GM21529 (cell line): ENCODE results near the gene NR1D1.
"Not testable (repeated sequence)": the region's sequence is repeated elsewhere in the genome, so short reads cannot be mapped to it uniquely, and the experiment has no call there.

Experiments used
- ATAC-seq: cut with Tn5 transposase; IDR thresholded peaks from one replicate; pipeline ENCODE4 v1.9.1; 2021; ENCODE audit not compliant: unreplicated experiment

The NR1D1 gene

DNA sequence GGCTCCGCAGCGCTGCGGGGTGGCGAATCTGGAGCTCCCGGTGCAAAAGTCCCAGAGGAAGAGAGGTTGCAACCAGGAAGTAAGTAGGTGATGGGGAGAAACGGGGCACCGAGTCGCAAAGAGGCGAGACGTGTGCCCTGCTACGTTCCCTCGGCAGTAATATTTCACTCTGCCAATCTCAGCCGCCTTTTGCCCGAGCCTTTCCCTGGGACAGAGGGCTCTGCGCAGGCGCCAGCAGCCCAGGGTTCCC lies at the start of gene NR1D1:
NR1D1 (minus strand) TSS at position 171 of the 250 bp plus-strand sequence. CDS start 495 bp downstream, outside the sequence.
- ATAC-seq = no peak

DNA sequence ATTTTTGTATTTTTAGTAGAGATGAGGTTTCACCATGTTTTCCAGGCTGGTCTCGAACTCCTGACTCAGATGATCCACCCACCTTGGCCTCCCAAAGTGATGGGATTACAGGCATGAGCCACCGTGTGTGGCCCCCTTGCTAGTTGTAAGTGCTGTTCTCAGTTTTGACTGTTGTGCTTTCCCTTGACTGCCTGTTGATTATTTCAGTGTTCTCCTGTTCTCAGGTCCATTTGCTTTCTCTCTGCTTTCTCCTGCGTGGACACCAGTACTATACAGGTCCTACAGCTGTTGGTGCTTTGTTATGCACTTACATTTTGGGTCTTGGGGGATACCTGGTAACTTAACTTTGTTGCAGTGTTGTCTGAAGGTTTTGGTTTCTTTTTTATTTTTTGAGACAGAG lies 48.1 kb upstream of the NR1D1 start:
- no peak for ATAC-seq

DNA sequence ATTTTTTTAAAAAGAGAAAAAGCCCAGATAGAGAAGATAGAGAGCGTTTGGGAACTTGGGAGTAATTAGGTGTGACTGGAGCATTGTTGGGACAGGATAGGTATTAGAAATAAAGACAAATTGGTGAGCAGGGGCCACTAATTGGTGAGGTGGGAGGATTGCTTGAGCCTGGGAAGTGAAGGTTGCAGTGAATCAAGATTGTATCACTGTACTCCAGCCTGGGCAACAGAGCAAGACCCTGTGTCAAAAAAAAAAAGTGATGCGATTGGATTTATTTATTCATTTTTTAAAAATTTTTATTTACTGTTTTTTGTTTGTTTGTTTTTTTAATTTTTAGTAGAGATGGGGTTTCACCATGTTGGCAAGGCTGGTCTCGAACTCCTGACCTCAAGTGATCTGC lies 45.1 kb upstream of the NR1D1 start:
- ATAC-seq = no peak

DNA sequence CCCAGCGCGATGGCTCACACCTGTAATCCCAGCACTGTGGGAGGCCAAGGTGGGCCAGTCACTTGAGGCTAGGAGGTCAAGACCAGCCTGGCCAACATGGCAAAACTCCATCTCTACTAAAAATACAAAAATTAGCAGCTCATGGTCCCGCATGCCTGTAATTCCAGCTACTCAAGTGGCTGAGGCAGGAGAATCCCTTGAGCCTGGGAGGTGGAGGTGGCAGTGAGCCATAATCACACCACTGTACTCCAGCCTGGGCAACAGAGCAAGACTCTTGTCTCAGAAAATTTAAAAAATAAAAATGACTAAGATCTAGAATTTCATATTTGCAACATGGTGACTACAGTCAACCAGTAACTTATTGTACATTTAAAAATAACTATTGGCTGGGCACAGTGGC lies 42.8 kb upstream of the NR1D1 start:
- ATAC-seq = not testable (repeated sequence)

DNA sequence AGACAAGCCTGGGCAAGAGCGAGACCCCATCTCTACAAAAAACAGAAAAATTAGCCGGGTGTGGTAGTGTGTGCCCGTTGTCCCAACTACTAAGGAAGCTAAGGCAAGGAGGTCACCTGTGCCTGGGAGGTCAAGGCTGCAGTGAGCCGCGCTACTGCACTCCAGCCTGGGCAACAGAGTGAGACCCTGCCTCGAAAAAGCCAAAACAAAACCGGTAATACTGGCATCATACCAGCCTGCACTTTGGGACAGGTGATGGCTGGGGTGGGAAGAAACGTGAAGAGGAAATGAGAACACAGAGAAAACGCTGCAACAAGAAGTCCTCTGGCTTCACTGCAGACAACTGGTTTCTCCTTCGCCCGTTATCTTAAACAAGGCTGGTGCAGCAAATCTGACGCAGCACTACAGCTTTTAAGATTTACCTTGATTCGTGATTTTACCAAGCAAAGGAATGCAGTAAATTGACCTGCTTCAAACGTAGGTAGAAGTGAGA lies 39.2 kb upstream of the NR1D1 start:
- ATAC-seq = peak; percentile 17

DNA sequence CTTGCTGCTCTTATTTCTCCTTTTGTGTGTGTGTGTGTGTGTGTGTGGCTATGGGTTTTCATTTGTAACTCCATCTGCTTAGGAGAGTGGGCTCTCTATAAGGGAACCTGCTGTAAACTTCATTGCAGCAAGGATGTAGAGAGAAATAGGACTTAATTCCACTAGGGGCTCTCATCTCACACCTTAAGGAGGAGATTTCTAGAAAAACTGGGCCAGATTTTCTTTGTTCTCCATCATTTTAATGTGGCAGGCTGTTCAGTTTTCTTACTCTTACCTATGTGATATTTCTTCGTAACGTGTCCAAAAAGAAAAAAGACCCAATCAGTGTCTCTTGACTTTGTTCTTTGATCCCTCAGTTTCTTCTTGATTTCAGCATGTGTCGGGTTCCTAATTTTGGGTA lies 35.4 kb upstream of the NR1D1 start:
- no peak for ATAC-seq

DNA sequence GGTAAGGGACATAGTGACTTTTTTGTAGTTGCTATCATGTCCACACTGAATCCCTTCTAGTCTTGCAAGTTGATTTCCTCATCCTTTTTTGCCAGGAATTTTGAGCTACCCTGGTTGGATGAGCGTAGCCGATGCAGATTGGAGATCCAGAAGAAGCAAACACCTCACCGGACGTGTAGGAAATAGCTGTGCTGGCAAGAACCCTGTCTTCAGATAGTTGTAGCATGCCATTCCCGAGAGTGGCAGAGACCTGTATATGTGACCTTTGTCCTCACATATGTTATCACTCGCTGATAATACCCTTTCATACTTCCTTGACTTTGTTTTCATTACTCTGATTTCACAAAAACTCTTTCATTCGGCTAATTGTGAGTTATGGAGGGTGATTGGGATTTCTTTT lies 33.8 kb upstream of the NR1D1 start:
- ATAC-seq = no peak

DNA sequence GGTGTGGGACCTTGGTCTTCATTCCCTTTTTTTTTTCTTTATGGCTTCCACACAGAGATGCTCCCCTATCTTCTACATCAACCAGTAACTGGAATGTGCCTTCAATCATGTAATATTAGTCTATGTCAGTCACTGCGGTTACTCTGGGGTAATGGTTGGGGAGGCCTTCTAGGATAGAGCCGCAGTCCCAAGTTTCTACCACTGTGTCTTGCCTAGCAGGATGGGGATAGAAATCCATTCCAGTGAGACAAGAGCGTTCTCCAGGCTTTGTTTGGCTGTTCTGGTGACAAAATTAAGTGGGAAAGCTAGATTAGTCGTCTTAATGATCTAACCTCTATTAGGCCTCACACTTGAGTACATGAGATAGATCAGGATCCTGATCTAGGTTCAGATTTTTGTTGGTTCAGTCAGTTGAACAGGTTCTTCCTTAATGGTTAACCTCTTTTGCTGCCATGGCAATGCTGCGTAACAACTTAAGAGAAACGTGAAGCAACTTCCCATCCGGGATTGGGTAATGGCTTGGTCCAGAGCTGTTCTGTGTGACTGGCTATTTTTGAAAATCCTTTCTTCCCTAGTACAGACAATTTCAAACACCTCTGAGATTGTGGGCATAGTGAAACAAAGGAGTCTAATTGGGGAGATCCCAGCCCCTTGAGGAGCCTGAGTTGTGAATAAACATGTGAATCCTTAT lies 30.1 kb upstream of the NR1D1 start:
- ATAC-seq = no peak

DNA sequence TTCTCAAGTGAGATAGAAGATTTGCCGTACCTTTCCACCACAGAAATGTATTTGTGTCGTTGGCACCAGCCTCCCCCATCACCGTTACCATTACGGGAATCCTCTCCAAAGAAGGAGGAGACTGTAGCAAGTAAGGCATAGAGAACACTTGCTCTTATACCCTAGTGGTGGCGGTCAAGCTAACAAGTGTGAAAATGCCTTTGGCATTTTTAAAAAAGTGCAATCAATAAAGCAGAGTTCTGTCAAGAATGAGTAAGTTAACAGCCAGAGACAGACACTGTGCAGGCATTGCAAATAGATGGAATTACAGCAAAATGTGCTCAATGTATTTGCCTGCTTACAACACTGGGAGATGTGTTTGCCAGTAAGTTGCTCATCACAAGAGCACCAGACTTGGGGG lies 29.1 kb upstream of the NR1D1 start:
- no peak for ATAC-seq

DNA sequence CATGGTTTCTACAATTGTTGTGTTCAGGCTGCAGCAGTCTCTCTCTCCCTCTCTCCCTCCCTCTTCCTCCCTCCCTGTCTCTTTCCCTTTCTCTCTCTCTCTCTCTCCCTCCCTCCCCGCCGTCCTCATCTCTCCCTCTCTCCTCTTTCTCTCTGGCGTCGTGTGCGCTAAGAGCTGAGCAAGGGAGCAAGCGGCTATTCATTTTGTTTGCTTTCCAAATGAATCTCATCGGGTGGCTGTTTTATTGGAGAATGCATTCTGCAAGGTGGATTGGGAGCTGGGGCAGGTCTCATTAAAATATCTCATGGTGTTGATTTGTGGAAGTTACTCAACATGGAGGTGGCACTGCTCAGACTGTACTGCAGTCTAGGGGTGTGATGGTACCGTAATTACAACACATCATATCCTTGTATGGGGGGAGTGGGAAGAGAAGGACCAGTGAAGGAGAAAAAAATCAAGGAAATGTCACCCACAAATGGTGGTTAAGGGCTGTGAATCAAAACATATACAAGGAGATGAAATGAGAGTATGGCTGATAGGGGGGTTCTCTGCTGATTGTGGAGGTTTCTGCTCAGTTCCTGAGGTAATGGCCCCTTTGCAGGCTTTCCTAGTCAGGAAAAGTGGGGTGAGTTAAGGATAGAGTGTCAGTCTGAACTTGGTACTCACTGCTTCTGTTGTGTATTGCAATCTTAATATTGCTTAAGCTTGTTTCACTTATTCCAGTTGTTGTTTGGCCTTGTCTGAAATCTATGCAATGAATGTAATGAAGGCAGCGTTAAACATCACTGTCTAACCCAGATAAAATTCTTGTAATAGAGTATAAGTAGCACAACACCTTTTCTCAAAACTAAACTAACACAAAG lies 24.1 kb upstream of the NR1D1 start:
- ATAC-seq = no peak

DNA sequence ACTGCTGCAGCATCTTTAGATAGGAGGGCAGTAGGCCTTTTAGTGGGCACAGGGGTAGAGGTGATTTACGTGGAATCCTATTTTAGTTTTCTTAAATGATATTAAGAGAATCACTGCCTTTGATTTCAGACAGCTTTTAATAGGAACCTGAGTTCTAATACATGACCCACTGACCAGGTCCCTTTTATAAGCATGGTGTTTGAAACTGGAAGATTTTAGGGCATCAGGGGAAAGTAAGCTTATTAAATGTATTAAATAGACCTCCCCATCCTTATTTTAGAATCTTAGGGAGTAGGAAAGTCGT lies 23.4 kb upstream of the NR1D1 start:
- no peak for ATAC-seq

DNA sequence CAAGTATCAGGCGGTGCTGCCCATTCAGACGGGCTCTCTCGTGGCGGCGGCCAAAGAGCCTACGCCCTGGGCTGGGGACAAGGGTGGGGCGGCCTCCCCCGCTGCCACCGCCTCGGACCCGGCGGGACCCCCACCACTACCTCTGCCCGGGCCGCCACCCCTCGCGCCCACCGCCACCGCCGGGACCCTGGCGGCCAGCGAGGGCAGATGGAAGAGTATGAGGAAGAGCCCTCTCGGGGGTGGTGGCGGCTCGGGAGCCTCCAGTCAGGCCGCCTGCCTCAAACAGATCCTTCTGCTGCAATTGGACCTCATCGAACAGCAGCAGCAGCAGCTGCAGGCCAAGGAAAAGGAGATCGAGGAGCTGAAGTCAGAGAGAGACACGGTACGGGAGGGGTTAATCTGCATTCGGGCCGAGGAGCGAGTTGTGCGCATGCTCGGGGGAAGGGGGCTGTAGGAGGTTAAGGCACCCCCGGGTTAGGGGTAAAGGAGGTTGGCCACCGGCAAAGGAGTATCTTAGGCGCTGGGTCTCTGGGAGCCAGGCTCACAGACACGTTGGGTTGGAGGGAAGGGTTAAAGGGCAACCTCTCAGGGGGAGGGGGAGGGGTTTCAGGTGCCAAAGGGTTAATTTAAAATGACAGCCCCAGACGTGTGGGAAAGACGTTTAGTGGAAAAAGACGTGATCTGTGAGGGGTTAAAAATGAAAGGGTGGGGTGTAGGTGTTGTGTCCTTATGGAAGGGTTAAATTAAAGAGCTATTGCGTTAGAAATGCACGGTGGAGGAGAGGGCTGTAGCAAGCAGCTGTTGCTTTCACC lies 22.8 kb upstream of the NR1D1 start:
- ATAC-seq = peak; percentile 25

DNA sequence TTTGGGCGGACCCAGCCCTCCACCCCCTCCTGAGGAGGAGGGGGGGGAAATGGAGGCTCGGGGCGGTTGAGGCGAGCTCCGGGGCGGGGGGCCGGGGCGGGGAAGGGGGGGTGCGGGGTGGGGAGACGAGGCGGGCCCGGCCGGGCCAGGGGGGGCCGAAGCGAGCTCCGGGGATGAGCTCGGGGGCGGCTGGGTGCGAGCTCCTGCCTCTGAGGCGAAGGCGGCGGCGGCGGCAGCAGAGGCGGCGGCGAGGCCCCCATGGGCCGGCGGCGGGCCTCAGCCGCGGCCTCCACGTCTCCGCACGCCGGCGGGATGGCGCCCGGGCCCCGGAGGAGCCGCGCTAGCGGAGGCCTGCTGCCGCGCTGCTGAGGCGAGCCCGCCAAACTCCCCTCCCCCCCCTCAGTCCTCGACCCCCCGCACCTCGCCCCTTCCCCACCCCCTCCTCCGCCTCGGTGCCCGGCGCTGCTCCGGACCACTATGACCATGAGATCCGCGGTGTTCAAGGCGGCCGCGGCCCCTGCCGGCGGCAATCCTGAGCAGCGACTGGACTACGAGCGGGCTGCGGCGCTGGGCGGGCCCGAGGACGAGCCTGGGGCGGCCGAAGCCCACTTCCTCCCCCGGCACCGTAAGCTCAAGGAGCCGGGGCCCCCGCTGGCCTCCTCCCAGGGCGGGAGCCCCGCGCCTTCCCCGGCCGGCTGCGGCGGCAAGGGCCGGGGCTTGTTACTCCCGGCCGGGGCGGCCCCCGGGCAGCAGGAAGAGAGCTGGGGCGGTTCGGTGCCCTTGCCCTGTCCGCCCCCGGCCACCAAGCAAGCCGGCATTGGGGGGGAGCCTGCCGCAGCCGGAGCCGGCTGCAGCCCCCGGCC lies 22.0 kb upstream of the NR1D1 start:
- ATAC-seq = peak; percentile 40

DNA sequence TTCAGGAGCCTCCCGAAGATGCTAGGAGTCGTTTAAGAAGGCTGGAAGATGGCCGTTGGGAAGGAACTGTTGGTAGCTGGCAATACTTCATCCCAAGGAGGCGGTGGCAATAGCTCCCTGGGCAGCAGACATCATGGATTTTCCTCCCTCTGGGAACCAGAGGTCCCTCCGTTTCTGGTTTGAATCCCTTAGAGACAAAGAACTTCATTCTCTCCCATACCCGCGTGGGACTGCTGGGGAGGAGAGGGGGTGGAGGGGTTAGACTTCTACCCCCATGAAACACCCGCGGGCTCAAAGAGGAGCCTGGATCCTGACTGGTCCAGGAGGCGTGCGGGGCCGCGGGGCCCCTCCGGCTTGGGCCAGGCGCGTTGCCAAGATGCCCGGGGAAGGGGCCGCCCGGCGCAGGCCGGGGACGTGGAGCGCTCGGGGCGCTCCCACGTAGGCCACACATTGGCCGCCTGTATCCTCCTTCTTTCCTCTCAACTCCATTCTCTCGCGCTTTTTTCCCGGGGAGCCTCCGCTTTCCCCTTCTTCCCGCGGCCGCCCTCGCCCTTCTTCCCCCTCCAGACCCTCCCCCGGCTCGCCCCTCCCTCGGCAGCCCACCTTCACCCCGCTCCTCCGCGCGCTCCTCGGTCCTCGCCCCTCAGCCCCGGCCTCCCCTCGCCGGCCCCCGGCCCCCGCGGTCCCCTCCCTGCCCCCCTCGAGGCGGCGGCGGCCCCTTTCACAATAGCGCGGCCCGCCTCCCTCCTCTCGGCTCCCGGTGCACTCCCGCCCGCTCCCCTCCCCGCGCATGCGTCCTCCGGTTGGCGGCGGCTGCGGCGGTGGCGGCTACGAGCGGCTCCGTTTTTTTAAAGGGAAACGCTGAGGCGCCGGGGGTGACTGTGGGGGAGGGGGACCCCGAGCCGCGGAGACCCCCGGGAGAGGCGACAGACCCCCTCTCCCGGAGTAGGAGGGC lies 21.1 kb upstream of the NR1D1 start, which contains the start of gene MSL1:
MSL1 (plus strand) TSS at position 791 of the 955 bp plus-strand sequence. CDS start 642 bp downstream, outside the sequence.
- ATAC-seq = peak; percentile 47

DNA sequence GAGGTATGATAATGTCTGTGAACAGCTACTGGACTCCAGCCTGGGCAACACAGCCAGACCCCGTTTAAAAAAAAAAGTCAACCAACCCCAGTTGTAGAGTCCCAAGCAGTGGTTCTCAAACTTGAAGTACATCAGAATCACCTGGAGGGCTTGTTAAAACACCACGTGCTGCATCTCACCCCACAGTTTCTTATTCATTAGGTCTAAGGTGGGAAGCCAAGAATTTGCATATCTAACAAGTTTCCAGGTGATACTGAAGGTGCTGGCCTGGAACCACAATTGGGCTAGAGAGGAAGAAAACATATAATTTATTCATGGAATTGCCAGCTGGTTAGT lies 14.7 kb upstream of the NR1D1 start:
- no peak for ATAC-seq

DNA sequence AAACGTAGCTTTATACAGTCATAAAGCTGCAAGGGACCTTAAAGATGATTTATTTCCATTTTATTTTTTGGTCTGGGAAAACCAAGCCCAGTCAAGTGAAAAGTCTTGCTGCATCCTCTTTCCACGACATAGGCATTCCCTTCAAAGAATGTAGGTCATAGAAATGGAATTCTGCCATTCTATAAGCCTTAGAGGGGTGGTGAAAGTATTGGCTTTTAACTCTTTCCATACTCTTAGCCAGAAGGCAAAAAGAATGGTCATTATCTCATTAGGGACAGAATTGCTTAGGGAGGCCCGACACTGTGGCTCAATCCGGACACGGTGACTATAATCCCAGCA lies 13.5 kb upstream of the NR1D1 start:
- ATAC-seq = no peak

DNA sequence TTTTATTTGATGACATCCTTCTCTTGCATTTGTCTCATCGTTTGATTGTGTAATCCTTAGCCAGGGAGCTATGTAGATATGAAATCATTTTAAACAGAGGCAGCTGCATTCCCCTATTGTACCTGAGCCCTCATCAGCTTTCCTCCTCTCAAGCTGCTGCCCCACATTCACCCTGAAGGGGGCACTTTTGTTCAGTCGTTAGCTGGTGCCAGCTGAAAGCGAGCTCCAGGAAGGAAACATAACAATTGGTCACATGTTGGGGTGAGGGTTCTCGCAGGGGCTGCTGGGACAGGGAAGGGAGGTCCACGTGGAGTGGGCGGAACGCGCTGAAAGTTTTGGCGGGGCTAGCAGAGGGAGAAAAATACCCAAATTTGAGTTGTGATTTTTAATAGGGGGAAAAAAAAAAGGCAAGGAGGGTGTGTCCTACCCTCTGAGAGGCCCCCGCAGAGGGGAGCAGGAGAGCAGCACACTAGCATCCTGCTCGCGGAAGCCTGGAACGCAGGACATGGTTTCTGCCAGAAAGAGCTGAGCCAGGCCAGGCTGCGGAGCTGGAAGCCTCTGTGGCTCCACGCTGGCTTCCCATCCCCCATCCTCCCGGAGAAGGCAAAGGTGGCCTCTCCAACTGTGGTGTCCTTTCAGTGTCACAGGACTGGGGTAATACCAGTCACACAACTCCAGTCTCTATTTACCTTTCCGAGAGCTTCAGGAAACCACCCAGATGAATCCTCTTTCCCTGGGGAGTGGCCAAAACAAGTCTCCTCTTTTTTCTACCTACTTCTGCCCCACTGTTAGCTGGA lies 12.9 kb upstream of the NR1D1 start:
- peak; percentile 83 for ATAC-seq

DNA sequence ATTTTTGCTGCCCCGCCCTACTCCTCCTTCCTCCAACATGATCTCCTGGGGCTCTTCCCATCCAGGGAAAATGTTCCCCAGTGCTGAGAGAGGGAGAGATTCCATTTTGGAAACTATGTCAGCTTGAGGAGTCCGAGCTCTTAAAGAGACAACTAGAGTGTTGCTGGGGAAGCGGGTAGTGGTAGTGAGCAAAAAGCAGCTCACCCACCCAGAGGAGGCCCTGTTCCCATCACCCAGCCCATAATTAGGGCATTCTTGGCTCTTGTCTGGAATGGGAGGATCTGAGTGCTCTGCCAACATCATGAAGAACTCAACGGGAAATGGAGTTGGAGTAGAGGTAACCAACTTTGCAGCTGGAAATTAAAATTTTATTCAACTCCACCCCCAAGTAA lies 12.3 kb upstream of the NR1D1 start:
- no peak for ATAC-seq

DNA sequence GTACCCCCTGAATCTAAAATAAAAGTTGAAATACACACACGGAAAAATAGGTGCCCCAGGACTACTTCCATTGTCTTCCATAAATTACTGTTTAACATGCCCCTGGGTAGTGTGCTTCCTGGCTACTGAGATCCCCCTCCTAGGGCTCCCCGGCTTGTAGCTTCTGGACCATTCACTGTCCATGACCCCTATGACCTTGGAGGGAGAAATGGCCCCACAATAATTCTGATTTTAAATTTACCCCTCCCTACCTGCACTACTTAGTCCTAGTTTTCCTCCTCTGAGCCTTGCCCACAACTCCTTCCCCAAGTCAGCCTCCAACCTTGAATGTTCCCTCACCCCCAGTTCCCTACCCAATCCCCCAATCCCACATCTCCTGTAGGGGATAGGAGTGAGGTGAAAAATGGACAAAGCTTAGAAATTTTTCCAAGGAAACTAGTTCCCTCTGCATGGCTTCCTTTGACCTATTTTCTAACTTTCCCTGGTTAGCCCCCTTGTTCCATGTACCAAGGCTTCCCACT lies 11.9 kb upstream of the NR1D1 start:
- no peak for ATAC-seq
